IgD-negative memory B cell (primary cell): ENCODE measurements around the gene RTP5. TPM values are rescaled to one million over a fixed set of nuclear protein-coding genes. Genes with fewer than 3 reads are reported as not detected.
A peak's percentile ranks its signal among the peaks of the same experiment; 100 is the strongest.

Experiments
- H3K27ac Mint-ChIP-seq, 3 donors: one replicate each; pipeline ENCODE4 v1.8.0; 2020 to 2022; ENCODE audit warnings: mild to moderate bottlenecking in 3 of 3, mixed read lengths in 3 of 3, moderate library complexity in 1 of 3
- H3K27me3 Mint-ChIP-seq: one replicate; pipeline ENCODE4 v1.8.0; 2021; ENCODE audit warnings: mixed read lengths
- H3K36me3 Mint-ChIP-seq: one replicate; pipeline ENCODE4 v1.8.0; 2020; ENCODE audit warnings: mild to moderate bottlenecking, mixed read lengths
- H3K4me1 Mint-ChIP-seq, 3 donors: one replicate each; pipeline ENCODE4 v1.8.0; 2020 to 2022; ENCODE audit warnings: mixed read lengths in 3 of 3, mild to moderate bottlenecking in 1 of 3
- H3K4me3 Mint-ChIP-seq, 4 donors: one replicate each; pipeline ENCODE4 v1.8.0; 2020 to 2022; ENCODE audit warnings: mild to moderate bottlenecking in 4 of 4, mixed read lengths in 4 of 4, moderate library complexity in 3 of 4
- H3K9me3 Mint-ChIP-seq, 3 donors: one replicate each; pipeline ENCODE4 v1.8.0; 2020 to 2021; ENCODE audit warnings: mixed read lengths in 3 of 3, mild to moderate bottlenecking in 1 of 3
- polyA plus RNA-seq: library from polyadenylated mRNA; unstranded; fragments of 300-500 nt; fragmentation: Illumina TruSeq; gene quantifications from one replicate; pipeline ENCODE4 v1.2.3, GENCODE V29; 2021

The RTP5 gene
- polyA plus RNA-seq, 1 donor from 2014 or later = not detected

GRCh38 chr2:241892299-241893137 is 23.0 kb downstream of the RTP5 start:
- H3K4me1 Mint-ChIP-seq = peaks cover 8 to 18% (median 15%) of the 10 kb centered on the region in 3 donors
- no peaks in the 10 kb centered on the region for H3K36me3 Mint-ChIP-seq
- no peak overlapping the region for H3K27ac Mint-ChIP-seq
- H3K27me3 Mint-ChIP-seq = no peaks in the 10 kb centered on the region
- peaks cover 0 to 2% (median 0%) of the 10 kb centered on the region in 3 donors for H3K9me3 Mint-ChIP-seq
- no peak overlapping the region for H3K4me3 Mint-ChIP-seq

DNA sequence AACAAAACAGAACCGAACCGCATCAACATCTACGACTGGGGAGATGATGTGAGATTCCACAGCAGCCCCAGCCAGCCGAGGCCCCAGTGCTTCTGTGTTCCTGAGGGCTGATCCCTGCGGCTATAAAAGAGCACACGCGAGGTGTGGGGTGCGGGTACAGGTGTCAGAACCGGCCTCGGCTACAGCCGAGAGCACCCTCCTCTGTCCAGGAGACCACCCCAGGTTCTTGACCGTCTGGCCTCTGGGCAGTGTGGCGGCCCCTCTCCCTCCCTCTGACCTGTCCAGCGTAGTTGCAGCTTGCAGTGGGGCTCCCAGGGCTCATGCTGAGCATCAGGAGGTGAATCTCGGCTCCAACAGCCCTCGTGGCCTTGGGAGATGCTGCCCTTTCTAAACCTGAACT is 23.7 kb downstream of the RTP5 start:
- Mint-ChIP-seq H3K27ac (peak overlapping the region in 1 of 3 donors; percentile 39), H3K36me3 (peaks cover 2% of the 10 kb centered on the region), H3K4me1 (peaks cover 5 to 13% (median 11%) of the 10 kb centered on the region in 3 donors), H3K4me3 (no peak overlapping the region), H3K27me3 (no peaks in the 10 kb centered on the region), H3K9me3 (peaks cover 0 to 2% (median 0%) of the 10 kb centered on the region in 3 donors)

GRCh38 chr2:241894056-241894641 is 24.6 kb downstream of the RTP5 start:
- peaks cover 2% of the 10 kb centered on the region for H3K36me3 Mint-ChIP-seq

DNA sequence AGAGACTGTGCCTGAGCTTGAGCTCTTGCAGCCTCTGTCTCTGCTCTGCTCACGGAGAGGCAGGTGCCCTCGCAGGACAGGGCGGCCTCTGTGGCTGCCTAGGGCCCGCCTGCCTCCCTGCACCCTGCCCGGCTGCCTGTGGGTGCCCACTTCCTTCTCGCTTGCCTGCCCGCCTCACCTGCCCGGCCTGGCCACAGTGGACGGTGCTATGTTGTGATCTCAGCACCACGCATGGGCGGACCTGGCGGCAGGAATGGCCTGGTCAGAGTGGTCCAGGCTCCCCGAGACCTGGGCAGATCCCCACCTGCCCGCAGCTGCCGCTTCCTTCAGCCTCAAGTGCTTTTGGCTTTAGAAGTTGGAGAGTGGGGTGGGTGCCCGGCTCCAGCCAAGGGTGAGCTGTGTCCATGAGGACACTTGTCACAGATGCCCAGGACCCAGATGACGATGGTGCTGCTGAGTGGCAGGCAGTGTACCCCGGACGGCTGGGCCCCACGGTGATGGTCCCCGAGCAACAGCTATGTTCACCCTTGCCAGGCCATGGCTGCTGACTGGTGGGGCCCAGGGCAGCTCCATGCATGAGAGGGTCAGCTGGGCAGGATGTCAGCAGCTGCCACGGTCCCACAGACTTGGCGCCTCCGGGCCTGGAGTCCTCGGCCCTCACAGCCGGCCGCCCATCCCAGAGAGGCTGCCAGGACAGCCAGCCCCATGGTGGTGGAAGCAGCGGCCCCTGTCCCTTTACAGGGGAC is 25.3 kb downstream of the RTP5 start:
- peaks cover 0 to 2% (median 0%) of the 10 kb centered on the region in 3 donors for H3K9me3 Mint-ChIP-seq
- H3K27ac Mint-ChIP-seq = no peak overlapping the region
- H3K4me3 Mint-ChIP-seq = no peak overlapping the region
- H3K27me3 Mint-ChIP-seq = no peaks in the 10 kb centered on the region
- H3K4me1 Mint-ChIP-seq = peaks cover 2 to 5% (median 3%) of the 10 kb centered on the region in 3 donors
- H3K36me3 Mint-ChIP-seq = peaks cover 2% of the 10 kb centered on the region

More at GRCh38 chr2:241894056-241894641, 24.6 kb downstream of the RTP5 start:
- Mint-ChIP-seq H3K27me3 (no peaks in the 10 kb centered on the region), H3K4me1 (peaks cover 5 to 10% (median 8%) of the 10 kb centered on the region in 3 donors), H3K27ac (peak overlapping the region in 1 of 3 donors; percentile 39), H3K4me3 (no peak overlapping the region), H3K9me3 (peaks cover 0 to 2% (median 0%) of the 10 kb centered on the region in 3 donors)

- H3K27me3 Mint-ChIP-seq = no peaks in the 10 kb centered on the region
- H3K9me3 Mint-ChIP-seq = peaks cover 0 to 2% (median 0%) of the 10 kb centered on the region in 3 donors
- no peak overlapping the region for H3K4me3 Mint-ChIP-seq
Observed at GRCh38 chr2:241895427-241895711, 25.8 kb downstream of the RTP5 start.

DNA sequence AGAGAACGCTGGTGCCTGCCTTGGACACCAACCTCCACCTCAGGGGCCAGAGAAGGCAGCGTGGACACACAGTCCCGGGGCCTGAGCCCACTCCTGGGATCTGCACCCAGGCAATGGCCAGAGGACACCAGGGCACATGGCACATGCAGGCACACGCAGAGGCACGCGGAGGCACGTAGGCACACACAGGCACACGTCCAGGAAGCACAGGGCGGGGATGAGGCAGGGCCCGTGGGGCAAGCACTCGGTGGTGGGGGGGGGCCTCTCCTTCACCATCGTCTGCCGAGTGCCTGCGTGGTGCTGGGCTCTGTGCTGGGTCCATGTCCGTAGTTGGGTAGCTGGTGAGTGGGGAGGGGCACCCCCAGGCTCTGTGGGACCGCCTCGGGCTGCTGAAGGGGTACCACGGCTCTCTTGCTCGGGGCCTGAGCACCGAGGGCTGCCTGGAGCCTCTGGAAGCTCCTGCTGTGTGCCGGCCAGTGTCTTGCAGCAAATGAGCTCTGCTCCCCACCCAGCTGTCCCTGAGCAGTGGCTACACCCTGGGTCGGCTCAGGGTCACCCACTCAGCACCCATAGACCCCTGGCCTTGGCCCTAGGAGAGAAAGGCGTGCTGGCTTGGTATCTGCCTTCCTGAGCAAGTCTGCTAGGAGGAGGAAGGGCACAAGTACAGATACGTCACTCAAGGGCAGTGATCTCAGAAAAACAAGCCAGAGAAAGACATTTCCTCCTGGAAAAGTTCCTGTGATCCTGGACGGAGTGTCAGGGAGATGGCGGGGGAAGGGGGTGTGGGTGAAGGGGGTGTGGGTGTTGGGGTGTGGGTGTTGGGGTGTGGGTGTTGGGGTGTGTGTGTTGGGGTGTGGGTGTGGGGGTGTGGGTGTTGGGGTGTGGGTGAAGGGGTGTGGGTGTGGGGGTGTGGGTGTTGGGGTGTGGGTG is 26.4 kb downstream of the RTP5 start:
- Mint-ChIP-seq H3K27me3 (no peaks in the 10 kb centered on the region), H3K36me3 (peaks cover 2% of the 10 kb centered on the region), H3K4me3 (no peak overlapping the region), H3K4me1 (peaks cover 0 to 4% (median 2%) of the 10 kb centered on the region in 3 donors), H3K9me3 (peaks cover 0 to 2% (median 0%) of the 10 kb centered on the region in 3 donors), H3K27ac (peak overlapping the region in 2 of 3 donors; percentile 53 to 89)

More at GRCh38 chr2:241895427-241895711, 25.8 kb downstream of the RTP5 start:
- H3K4me1 Mint-ChIP-seq = peaks cover 0 to 5% (median 2%) of the 10 kb centered on the region in 3 donors
- H3K27ac Mint-ChIP-seq = no peak overlapping the region
- H3K36me3 Mint-ChIP-seq = peaks cover 2% of the 10 kb centered on the region

GRCh38 chr2:241896746-241897201 is 27.2 kb downstream of the RTP5 start:
- Mint-ChIP-seq H3K36me3 (peaks cover 2% of the 10 kb centered on the region), H3K27ac (no peak overlapping the region), H3K9me3 (peaks cover 0 to 2% (median 0%) of the 10 kb centered on the region in 3 donors), H3K4me1 (peaks cover 0 to 4% (median 2%) of the 10 kb centered on the region in 3 donors), H3K27me3 (no peaks in the 10 kb centered on the region), H3K4me3 (no peak overlapping the region)

GRCh38 chr2:241897231-241897916 is 27.8 kb downstream of the RTP5 start:
- Mint-ChIP-seq H3K4me1 (peaks cover 0 to 4% (median 2%) of the 10 kb centered on the region in 3 donors), H3K27ac (no peak overlapping the region), H3K4me3 (no peak overlapping the region)

DNA sequence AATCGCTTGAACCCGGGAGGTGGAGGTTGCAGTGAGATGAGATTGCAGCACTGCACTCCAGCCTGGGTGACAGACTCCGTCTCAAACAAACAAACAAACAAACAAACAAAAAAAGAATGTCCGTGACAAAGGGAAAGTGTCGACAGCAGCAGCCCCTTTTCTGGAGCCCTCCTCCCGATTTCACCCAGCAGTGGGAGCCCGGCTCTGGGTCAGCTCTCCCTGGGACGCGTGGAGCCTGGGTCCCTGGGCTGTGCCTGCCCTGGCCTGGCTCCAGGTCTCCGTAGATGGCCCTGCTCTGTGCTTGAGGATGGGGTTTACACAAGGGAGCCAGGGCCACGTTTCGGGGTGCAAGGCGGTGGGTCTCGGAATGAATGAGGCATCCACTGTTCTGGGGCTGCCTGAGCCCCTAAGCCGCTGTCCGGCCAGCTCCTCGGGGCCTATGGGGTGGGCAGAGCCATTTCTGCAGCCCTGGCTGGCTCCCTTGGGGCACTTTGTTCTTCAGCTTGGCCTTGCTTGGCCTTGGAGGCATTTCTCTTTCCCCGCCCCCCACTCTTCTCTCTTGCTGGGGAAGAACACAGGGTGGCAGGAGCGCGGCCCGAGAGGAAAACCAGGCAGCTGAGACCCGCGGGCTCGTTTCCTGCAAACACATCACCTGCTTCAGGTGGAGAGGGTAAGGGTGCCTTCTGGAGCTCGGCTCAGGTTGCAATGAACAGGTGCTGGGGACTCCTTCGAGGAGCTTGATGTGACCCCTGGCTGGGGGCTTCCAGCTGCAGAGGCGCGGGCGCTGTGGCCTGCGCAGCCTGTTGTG is 29.1 kb downstream of the RTP5 start:
- Mint-ChIP-seq H3K4me1 (peaks cover 0 to 4% (median 2%) of the 10 kb centered on the region in 3 donors), H3K4me3 (no peak overlapping the region), H3K27me3 (no peaks in the 10 kb centered on the region), H3K36me3 (peaks cover 2% of the 10 kb centered on the region), H3K27ac (no peak overlapping the region), H3K9me3 (peaks cover 0 to 2% (median 0%) of the 10 kb centered on the region in 3 donors)

More at GRCh38 chr2:241897231-241897916, 27.8 kb downstream of the RTP5 start:
- peaks cover 2% of the 10 kb centered on the region for H3K36me3 Mint-ChIP-seq
- no peaks in the 10 kb centered on the region for H3K27me3 Mint-ChIP-seq
- peaks cover 0 to 2% (median 0%) of the 10 kb centered on the region in 3 donors for H3K9me3 Mint-ChIP-seq

DNA sequence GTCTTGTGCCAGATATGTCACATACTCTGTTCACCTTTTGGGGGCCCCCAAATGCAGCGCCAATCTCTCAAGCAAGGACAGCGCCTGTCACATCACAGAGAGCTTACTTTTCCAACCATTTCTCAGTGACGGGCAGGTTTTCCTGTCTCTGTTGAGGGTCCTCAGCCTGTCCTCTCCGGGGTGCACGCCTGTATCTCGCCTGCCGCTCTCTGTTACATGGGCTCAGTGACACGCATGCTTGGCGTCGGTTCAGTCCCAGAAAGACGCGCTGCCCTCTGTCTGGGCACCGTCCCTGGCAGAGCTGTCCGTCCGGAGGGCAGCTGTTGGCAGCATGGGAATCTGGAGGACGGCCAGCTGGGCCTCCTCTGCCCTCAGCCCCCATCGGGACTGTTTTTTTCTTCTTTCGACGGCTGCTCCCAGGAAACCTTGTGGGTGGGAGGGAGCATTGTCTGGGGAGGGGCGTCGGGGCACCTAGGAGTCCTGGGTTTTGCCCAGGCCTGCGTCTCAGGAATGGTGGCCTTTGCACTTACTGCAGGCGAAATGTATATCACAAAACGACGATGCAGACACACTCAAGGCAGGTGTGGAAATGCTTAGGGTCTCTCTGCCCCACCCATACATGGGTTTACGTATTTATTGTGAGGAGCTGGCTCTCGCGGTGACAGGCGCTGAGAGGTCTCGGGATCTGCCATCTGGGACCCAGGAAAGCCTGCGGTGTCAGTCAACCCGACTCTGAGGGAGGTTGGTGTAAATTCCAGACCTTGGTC is 30.9 kb downstream of the RTP5 start:
- Mint-ChIP-seq H3K4me3 (peak overlapping the region in 1 of 4 donors; percentile 28), H3K36me3 (peaks cover 2% of the 10 kb centered on the region), H3K27me3 (no peaks in the 10 kb centered on the region), H3K4me1 (peaks cover 0 to 4% (median 2%) of the 10 kb centered on the region in 3 donors), H3K9me3 (peaks cover 0 to 2% (median 0%) of the 10 kb centered on the region in 3 donors), H3K27ac (no peak overlapping the region)

DNA sequence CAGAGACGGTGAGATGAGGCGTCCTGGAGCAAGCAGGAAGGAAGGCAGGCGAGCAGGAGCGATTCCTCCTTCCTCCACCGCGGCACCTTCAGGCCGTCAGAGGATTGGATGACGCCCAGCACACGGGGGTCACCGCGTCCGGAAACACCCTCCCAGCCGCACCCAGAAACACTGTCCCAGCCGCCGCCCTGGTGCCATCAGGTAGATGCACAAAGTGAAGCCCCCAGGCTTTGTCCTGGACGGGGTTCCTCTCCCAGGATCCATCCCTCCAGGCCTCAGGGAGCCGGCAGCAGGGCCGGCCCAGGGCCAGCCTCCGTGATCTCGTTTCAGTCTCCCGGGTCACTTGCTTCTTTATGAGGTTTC is 31.5 kb downstream of the RTP5 start:
- Mint-ChIP-seq H3K27ac (no peak overlapping the region), H3K4me3 (no peak overlapping the region), H3K4me1 (peaks cover 0 to 6% (median 0%) of the 10 kb centered on the region in 3 donors), H3K9me3 (peaks cover 0 to 2% (median 0%) of the 10 kb centered on the region in 3 donors), H3K27me3 (no peaks in the 10 kb centered on the region), H3K36me3 (peaks cover 2% of the 10 kb centered on the region)
